Activated CD4-positive, alpha-beta T cell treated with anti-CD3 and anti-CD28 coated beads, Interleukin-2, amount 50 U/mL, for 1 hour (primary cell): ENCODE data around the gene CDV3.

Experiments used
- DNase-seq: peaks from one replicate; pipeline ENCODE4 v3.0.0-alpha.2; 2020

Gene CDV3

DNA sequence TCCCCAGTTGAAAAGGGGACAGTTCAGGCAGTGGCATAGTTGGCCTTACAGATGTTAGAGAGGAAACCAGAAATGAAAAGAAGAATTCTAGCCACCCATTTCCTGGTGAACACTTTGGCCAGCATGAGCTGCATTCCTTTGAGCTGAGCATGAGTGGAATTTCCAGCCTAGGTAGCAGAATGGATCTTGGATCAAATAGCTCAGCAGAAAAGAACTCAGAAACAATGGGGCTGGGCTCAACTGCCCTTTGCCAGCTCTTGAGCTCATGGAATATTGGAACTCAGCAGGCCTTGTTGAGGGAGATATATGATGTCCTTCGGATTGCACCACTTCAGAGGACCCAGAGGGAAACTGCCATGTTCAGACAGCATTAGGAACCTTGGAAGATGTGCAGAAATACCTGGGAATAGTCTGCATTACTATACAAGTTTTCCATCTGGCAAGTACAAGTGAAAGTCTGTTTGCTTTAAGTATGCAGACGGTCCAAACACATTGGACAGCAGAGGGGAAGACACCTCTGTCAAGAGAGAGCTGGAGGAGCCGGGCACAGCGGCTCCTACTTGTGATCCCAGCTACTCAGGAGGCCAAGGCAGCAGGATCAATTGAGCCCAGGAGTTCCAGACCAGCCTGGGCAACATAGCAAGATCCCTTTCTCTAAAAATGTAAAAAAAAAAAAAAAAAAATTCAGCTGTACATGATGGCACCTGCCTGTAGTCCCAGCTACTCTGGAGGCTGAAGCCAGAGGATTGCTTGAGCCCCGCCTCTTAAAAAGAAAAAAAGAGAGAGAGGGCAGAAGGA lies 3.1 kb upstream of the CDV3 start:
- no peak for DNase-seq

DNA sequence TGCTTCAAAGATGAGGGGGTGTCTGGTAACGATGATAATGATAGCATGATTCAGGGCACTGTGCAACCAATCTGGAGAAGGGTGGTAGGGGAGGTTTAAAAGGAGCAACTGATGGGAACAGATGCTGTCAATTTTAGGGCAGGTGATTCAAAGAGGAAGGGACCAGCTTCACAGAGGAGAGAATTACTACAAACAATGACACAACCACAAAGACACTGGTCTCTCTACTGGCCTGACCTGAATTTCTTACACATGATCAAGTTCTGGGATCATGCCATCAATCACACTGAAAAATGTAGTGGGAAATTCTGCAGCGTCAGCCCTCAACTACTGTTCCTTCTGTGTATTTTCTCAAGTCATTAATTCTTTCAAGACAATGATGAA lies 2.6 kb upstream of the CDV3 start:
- no peak for DNase-seq

GRCh38 chr3:133572158-133573053 lies 1.1 kb upstream of the CDV3 start:
- no peak for DNase-seq

GRCh38 chr3:133573054-133573628 lies 345 bp upstream of the CDV3 start:
- peak; percentile 100 for DNase-seq

- peak; percentile 56 for DNase-seq
Measured at GRCh38 chr3:133574260-133574881, 885 bp downstream of the CDV3 start.

DNA sequence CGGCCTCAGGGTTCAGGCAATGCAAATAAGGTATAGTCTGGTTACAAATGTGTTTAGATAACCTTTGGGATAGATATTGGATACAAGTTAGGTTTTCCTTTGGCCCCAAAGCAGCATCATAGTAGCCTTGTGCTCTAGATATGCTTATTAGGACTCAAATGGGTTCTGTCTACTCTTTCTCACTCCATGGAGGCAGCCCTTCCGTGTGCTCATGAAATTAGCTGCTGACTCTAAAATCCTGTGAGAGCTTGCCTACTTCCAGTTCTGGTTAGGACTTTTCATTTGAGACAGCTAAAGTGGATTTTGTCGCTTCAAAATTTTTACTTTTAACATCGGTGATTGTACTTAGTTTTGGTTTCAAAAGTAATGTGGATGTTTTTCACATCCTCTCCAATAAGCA lies 1.6 kb downstream of the CDV3 start:
- no peak for DNase-seq

- DNase-seq: no peak
Measured at GRCh38 chr3:133576169-133576568, 2.7 kb downstream of the CDV3 start.

GRCh38 chr3:133578548-133579191 lies 5.2 kb downstream of the CDV3 start:
- DNase-seq: no peak

DNA sequence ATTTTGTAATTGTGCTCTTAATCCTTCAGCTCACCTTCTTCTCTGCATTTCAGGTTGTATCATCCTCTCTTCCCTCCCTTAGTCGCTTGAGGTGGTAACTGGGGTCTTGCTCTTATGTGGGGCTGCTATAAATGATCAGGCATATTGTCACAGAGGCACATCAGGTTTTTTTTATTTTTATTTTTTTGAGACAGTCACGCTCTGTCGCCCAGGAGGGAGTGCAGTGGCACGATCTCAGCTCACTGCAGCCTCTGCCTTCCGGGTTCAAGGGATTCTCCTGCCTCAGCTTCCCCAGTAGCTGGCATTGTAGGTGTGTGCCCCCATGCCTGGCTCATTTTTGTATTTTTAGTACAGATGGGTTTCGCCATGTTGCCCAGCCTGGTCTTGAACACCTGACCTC lies 9.9 kb downstream of the CDV3 start:
- DNase-seq: no peak

DNA sequence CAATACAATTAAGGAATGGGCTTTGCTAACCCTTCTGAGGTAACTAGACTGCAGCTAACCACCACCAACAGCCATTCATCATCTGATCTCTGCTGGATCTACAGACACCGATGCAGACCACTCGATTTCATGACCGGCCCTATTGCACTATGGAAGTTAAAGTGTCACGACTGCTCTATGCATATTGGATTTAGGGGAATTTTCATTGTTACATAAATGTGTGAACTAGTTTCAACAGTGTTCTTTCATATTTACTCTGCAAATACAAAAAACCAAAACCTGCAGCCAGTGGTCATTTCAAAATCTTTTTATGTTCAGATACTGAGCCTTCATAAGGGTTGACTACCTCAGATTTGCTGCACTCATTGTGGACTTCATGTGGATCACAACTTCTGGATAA lies 14.5 kb downstream of the CDV3 start:
- no peak for DNase-seq

DNA sequence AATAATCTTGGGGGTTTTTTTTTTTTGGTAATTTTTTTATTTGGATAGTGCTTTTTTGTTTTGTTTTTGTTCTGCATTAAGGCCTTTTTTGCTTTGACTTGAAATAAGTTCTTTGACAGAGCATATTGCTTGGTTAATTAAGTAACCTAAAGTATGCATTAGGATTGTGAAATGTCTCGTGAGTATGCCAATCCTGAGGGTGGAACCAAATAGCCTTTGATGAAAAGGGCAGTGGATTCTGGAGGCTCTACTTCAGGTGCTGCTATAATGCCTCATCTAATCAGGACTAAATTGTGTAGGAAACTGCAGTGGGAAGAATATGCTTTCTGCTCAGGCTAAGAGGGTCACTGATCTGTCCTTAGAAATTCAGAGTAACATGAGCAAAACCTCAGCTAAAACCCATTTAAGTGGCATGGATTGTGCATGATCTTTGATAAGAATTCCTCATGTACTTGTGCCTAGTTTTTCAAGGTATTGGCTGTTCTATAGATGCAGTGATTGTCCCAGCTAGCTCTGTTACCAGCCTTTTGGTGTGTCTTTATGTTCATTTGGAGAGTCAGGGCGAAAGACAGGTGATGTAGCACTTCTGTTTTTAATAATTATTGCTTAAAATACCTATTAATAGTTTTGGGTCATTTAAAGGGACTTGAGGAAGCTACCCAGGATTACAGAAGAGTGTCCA lies 15.4 kb downstream of the CDV3 start:
- DNase-seq: no peak

- no peak for DNase-seq
Measured at GRCh38 chr3:133589503-133589902, 16.0 kb downstream of the CDV3 start.

DNA sequence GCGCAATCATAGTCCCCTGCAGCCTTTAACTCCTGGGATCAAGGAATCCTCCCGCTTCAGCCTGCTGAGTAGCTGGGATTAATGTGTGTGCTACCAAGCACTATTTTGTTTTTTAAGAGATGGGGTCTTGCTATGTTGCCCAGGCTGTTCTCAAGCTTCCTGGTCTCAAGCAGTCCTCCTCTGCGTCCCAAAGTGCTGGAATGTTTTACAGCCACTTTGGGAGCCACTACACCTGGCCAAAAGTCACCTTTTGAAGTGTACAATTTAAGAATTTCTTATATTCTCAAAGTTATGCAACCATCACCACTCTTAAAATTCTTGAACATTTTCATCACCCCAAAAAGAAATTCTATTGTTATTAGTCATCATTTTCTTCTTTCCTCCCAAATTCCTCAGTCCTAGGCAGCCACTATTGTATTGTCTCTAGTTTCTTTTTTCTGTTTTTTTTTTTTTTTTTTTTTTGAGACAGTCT lies 17.8 kb downstream of the CDV3 start:
- DNase-seq: no peak

- no peak for DNase-seq
Measured at GRCh38 chr3:133592843-133593242, 19.4 kb downstream of the CDV3 start.

- DNase-seq: no peak
Measured at GRCh38 chr3:133593243-133593642, 19.8 kb downstream of the CDV3 start.

GRCh38 chr3:133595341-133595740 lies 21.9 kb downstream of the CDV3 start:
- DNase-seq: no peak

DNA sequence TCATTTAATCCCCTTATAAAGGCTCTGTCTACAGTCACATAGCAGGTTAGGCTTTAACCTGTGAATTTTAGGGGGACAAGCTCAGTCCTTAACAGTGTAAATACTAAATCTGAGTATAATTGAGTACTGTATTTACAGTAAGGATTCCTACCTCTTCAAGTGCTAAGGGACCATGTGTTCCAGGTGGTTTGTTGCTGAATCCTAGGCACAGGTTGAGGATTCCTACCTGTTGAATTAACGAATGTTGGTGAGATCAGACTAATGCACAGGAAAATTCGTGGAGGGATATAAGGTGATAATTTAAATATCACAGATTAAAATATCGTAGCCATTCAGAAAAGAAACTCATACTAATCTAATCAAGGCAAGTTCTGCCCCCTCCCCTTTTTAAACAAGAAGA lies 24.9 kb downstream of the CDV3 start:
- no peak for DNase-seq

- DNase-seq: no peak
Measured at GRCh38 chr3:133599280-133599679, 25.8 kb downstream of the CDV3 start.

DNA sequence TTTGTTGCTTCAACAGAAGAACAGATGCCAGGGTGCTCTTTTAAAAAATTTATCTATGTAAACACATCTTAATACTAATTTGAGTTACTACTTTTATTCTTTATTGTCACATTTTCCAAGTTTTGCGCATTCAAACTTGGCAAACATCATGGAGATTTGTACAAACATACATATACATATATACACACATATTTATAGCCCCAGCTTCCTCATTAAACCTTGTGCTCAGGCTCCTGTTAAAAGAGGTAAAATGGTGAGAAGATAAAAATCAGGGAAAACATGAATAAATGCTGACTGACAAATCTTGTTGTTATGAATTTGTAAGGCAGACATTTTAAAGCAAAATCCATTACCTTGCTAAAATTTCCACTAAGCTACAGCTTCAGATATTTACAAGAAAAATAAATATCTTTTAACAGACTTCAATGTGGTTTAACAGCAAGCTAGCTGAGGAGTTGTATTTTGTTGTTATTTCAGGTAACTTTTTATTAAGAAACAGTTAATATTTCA lies 27.1 kb downstream of the CDV3 start:
- DNase-seq: no peak

DNA sequence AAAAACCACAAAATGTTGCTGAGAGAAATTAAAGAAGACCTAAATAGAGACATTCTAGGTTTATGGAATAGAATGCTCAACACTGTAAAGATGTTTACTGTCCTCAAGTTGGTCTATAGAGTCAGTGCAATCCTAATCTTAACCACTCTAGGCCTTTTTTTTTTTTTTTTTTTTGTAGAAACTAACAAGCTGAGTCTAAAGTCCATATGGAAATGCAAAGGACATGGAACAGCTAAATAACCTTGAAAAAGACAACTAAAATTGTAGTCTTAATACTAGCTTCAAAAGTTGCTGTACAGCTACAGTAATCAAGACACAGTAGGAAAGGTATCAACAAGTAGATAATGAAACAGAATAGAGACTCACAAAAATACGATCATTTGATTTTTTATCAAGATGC lies 32.9 kb downstream of the CDV3 start:
- DNase-seq: no peak

- no peak for DNase-seq
Measured at GRCh38 chr3:133606902-133607301, 33.4 kb downstream of the CDV3 start.

- no peak for DNase-seq
Measured at GRCh38 chr3:133607816-133608215, 34.3 kb downstream of the CDV3 start.
